ENCODE measurements around the gene HBS1L. TPM values are rescaled to one million over a fixed set of nuclear protein-coding genes. Genes with fewer than 3 reads are reported as not detected.

The HBS1L gene
- total RNA-seq, 4 donors from 2014 or later: 35.4 to 50.2 (median 45.5) TPM

DNA sequence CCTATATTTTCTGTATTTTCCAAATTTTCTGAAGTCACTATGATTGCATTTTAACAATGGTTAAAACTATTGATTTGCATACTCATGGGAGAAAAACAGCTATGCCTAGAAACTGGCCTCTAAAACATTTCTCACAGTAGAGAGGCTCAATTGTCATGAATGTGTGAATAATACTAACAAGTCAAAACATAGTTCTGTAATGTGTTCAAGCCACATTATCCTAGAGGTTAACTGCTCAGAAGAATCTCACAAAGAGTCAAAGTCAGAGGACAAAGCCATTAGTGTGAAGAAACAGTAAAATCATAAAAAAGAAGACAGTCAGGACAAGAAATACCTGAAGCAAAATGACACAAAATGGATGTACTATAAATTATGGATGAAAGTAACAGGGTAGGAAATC lies 92.2 kb downstream of the HBS1L start:
- TF ChIP-seq, protein P1, sequence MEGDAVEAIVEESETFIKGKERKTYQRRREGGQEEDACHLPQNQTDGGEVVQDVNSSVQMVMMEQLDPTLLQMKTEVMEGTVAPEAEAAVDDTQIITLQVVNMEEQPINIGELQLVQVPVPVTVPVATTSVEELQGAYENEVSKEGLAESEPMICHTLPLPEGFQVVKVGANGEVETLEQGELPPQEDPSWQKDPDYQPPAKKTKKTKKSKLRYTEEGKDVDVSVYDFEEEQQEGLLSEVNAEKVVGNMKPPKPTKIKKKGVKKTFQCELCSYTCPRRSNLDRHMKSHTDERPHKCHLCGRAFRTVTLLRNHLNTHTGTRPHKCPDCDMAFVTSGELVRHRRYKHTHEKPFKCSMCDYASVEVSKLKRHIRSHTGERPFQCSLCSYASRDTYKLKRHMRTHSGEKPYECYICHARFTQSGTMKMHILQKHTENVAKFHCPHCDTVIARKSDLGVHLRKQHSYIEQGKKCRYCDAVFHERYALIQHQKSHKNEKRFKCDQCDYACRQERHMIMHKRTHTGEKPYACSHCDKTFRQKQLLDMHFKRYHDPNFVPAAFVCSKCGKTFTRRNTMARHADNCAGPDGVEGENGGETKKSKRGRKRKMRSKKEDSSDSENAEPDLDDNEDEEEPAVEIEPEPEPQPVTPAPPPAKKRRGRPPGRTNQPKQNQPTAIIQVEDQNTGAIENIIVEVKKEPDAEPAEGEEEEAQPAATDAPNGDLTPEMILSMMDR (IDR thresholded peaks at IDR 0.05; ENCODE audit: low read depth): no peak

DNA sequence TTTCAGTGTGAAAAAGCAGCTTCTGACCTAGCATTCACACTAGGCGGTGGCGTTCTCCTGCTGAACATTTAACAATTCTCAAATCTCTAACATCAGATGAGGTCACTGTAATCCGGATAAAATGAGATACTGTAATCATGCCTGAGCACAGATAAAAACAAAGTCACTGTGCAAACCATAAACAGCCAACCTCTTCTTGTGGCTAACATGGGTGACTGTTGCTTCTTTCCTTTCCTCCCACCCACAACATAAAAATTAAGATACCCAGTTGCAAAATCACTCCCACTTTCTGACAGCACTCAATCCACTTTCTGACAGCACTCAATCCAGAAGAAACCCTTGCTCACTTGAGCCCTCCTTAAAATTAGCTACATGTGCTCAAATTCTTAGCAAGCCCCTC lies 93.3 kb downstream of the HBS1L start:
- TF ChIP-seq, protein P1 (IDR thresholded peaks at IDR 0.05; ENCODE audit: low read depth): no peak

DNA sequence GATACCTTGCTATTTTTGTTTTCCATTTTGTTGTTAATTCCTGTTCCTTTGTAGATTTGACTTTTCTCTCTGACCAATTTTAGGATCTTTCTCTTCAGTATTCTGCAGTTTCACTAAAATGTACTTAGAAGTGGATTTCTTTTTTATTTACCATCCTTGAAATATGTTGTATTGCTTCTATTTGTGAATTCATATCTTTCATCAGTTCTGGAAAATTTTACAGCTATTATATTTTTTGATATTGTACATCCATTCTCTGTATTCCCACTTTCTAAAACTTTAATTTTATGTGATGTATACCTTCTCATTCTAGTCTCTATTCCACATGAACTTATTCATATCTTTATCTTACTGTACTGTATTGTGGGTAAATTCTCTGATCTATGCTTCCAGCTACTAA lies 95.0 kb downstream of the HBS1L start:
- TF ChIP-seq, protein P1 (IDR thresholded peaks at IDR 0.05; ENCODE audit: low read depth): no peak

DNA sequence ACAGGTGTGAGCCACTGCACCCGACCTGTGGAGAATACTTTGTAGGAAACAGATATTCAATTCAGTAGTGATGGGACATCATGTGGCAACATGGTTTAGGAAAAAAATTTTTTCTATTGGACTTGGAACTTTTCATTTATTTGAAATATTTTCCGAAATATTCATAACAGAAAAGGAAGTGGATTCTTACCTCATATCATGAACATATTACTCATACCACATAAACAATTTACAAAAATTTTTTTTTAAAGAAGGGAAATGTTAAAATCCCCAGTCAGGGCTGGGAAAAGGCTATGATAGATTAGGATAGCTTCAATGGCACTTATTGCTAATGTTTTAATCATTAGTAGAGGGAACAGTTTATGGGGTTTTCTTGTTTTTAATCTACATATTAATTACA lies 97.9 kb downstream of the HBS1L start:
- TF ChIP-seq, protein P1 (IDR thresholded peaks at IDR 0.05; ENCODE audit: low read depth): no peak

DNA sequence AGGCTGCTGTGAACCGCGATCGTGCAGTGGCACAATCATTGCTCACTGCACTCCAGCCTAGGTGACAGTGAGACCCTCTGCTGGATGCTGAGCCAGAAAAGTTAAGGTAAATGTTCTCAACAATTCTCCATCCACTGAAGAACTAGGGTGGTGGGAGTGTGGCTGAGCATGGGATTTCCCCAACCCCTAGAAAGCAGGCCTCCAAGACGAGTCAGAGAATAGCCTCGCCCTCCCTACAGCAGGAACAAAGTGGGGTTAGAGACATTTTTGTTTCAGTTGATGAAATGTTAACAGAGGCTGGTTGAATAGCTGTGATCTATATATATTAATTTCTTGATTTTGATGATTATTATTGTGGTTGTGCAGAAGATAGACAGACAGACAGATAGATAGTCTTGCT lies 98.6 kb downstream of the HBS1L start:
- TF ChIP-seq, protein P1 (IDR thresholded peaks at IDR 0.05; ENCODE audit: low read depth): no peak

DNA sequence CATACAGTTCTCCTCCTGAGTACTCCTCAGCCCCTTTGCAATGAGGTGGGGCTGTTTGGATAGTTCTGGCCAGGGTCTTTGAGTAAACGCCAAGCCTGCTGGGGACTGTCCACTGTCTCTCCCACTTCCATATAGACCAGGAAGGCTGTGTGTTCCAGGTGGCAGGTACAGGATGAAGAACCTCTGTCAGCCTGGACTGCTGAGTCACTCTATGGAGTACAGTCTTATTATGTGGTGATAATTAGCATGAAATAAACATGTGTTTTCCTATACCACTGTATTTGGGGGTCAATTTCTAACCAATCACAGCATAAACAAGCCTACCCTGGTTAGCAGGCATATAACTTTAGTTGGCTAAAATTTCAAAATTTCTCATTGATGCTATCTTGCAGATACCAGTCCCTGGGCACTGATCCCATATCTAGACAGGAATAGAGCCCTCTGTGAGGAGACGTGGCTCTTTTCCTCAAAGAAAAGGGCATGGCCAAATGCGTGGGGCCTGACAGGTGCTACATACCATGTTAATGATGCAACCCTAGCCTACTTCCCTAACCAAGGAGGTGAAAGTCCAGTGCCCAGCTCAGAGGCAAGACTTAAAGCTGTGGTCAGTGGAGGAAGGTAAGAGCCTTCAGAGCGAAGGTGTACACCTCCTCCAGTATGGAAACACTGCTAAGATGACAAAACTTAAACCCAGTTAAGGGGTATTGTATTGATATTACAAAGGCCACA lies 100.2 kb downstream of the HBS1L start:
- TF ChIP-seq, protein P1 (IDR thresholded peaks at IDR 0.05; ENCODE audit: low read depth): no peak

DNA sequence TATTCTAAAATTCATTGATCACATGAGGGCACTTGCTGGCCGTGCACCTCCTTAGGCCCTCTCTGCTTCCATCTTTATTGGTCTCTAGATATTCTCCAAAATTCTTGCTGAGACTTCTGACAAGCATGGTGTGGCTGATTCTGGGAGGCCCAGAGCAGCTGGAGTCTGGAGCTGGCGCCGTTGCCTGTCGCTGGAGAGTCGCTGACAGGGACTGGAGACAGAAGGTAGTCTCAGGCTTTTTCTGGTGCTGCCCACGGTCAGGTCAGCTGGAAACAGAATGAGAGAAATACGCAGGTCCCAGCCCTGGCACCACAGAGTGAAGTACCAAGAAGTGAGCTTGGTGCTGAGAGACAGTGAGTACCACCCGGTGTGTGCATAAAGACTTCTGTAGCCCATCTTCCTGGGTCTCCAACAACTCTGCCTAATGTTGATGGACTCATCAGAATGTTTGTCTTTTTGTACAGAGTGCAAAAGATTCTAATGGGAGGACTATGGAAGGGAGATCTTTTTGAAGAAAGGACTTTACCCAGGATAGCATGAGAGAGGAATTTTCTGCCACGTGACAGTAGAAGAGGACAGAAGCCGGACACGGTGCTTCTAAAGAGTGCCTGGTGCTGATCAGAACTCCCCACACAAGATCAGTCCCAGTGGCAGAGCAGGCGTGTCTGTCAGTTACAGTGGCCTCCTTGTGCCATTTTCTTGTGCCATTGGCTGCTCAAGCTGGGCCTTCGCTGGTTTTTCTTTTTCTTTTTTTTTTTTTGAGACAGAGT lies 102.9 kb downstream of the HBS1L start:
- TF ChIP-seq, protein P1 (IDR thresholded peaks at IDR 0.05; ENCODE audit: low read depth): no peak
